Measurements from ENCODE around the gene ADAM15. TPM values are rescaled to one million over a fixed set of nuclear protein-coding genes. Genes with fewer than 3 reads are reported as not detected.

ADAM15 gene
- total and polyA plus RNA-seq, 2 of the 8 experiments (the other 6 are each of a cell fraction or from before 2014, with no cell fraction given): 32.9 to 37.6 TPM

DNA sequence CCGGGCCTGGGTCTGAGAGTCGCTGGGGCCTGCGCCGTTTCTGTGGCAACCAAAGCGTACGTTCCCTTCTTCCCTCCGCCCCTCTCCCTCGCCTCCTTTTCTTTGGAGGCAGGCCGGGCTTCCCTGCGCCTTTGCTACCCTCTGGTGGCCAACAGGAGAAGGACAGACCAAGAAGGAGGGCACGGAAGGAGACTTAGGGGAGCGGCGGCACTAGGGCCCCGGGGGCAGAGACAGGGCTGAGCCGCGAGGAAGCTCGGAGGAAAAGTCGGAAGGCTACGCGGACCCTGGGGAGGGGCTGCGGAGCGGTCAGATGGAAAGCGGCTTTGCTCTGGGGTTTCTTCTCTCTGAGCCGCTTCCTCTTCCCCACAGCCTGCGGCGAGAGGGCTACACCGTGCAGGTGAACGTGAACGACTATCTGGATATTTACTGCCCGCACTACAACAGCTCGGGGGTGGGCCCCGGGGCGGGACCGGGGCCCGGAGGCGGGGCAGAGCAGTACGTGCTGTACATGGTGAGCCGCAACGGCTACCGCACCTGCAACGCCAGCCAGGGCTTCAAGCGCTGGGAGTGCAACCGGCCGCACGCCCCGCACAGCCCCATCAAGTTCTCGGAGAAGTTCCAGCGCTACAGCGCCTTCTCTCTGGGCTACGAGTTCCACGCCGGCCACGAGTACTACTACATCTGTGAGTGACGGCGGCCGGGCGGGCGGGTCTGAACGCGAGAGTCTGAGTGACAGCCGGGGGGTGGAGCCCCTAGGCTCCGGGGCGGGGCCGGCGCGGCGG lies 33.8 kb downstream of the ADAM15 start:
- H3K18ac ChIP-seq (ENCODE audit: extremely low read depth, low read length): peak overlapping the region; percentile 97
- H2BK120ac ChIP-seq (replicated peaks; ENCODE audit: low read depth, low read length): peak overlapping the region; percentile 81
- no peak overlapping the region for H4K91ac ChIP-seq (replicated peaks; ENCODE audit: insufficient read length, low read length)
- H3K56ac ChIP-seq (replicated peaks; ENCODE audit: insufficient read length, low read depth, low read length): peak overlapping the region; percentile 50
- no peaks in the 10 kb centered on the region for H3K9me3 ChIP-seq (ENCODE audit: insufficient read depth in 2 of 2, low read depth in 1 of 2, low read length in 1 of 2)
- peaks cover 16% of the 10 kb centered on the region; the same call in 1 of the 2 replicates for H3K23me2 ChIP-seq (ENCODE audit: low read depth, low read length)
- no peak overlapping the region for H2BK20ac ChIP-seq (ENCODE audit: low read length)
- FAIRE-seq (no peak), DNase-seq (ENCODE audit: low read depth in 1 of 2, low spot score in 2 of 2) (peak; percentile 89 to 96)
- peak overlapping the region; percentile 92; the same call in 1 of the 2 replicates for H2BK15ac ChIP-seq (ENCODE audit: low read length)
- peak overlapping the region; percentile 59 to 81 (median 77) for H3K4me3 ChIP-seq (ENCODE audit: extremely low read depth in 1 of 4, insufficient read depth in 2 of 4, low read depth in 3 of 4, low read length in 4 of 4)
- CTCF ChIA-PET (ENCODE audit: partially characterized antibody): interaction anchor here (0.6 to 5.5 kb wide), 58 partner anchors 9 to 899 kb away, joined by 3 to 169 read pairs (median 4); partner anchors contain the start of genes ADAM15, EFNA1, EFNA4 and KRTCAP2
- H3K4ac ChIP-seq (replicated peaks; ENCODE audit: insufficient read length, low read depth, low read length): no peak overlapping the region
- peak overlapping the region; percentile 92 for H4K5ac ChIP-seq (ENCODE audit: insufficient read length, low read depth, low read length)
- peaks cover 0 to 12% of the 10 kb centered on the region in 2 experiments for H4K20me1 ChIP-seq (replicated peaks in 1 of 2; ENCODE audit: control insufficient read depth in 1 of 2, insufficient read depth in 2 of 2, low read length in 2 of 2)
- H3K27me3 ChIP-seq (replicated peaks in 1 of 4; ENCODE audit: control insufficient read depth in 3 of 4, extremely low read depth in 1 of 4, insufficient read depth in 3 of 4, low read length in 3 of 4): peaks cover 36 to 46% (median 40%) of the 10 kb centered on the region in 4 experiments
- H2BK5ac ChIP-seq (ENCODE audit: low read depth, low read length): peak overlapping the region; percentile 84
- H3K14ac ChIP-seq (ENCODE audit: insufficient read length): no peak overlapping the region
- peak overlapping the region in 2 of 4 experiments; percentile 9 to 10; a peak in 3 of 7 replicates for H3K9ac ChIP-seq (replicated peaks in 1 of 4; ENCODE audit: extremely low read depth in 1 of 4, low read depth in 3 of 4, low read length in 3 of 4)
- no peak overlapping the region for H2BK12ac ChIP-seq (ENCODE audit: low read depth, low read length)
- H2AK5ac ChIP-seq (ENCODE audit: low read depth, low read length): no peak overlapping the region
- peak overlapping the region; percentile 24 for H2AFZ ChIP-seq (ENCODE audit: low read length)
- no peak overlapping the region for H3K23ac ChIP-seq (ENCODE audit: insufficient read length)
- POLR2A ChIA-PET (ENCODE audit: partially characterized antibody): interaction anchor here (0.5 to 2.3 kb wide), 12 partner anchors 14 to 860 kb away, joined by 3 to 13 read pairs (median 4); partner anchors contain the start of genes EFNA4 and SLC50A1
- H3K4me2 ChIP-seq (ENCODE audit: insufficient read depth in 1 of 2, low read depth in 2 of 2, low read length in 2 of 2): peak overlapping the region; percentile 95 to 96
- peaks cover 0 to 45% (median 23%) of the 10 kb centered on the region in 4 experiments; a peak in 6 of 7 replicates for H3K4me1 ChIP-seq (replicated peaks in 1 of 4; ENCODE audit: control insufficient read depth in 3 of 4, insufficient read depth in 4 of 4, low read length in 3 of 4)
- H3K79me1 ChIP-seq (ENCODE audit: low read depth, low read length): no peaks in the 10 kb centered on the region
- H4K8ac ChIP-seq (ENCODE audit: extremely low read depth, insufficient read depth, low read length): peak overlapping the region; percentile 53
- H3K79me2 ChIP-seq (ENCODE audit: control insufficient read depth in 1 of 2, insufficient read depth in 2 of 2, low read length in 2 of 2): no peaks in the 10 kb centered on the region
- no peaks in the 10 kb centered on the region for H3K36me3 ChIP-seq (ENCODE audit: control insufficient read depth in 2 of 4, insufficient read depth in 4 of 4, low read length in 3 of 4)
- H3K27ac ChIP-seq (ENCODE audit: low read depth, low read length): no peak overlapping the region
- WGBS, 2 experiments (ENCODE audit: extremely low coverage in 1 of 2, insufficient coverage in 1 of 2, insufficient read length in 1 of 2, insufficient replicate concordance in 2 of 2, low coverage in 1 of 2, low lambda C conversion rate in 2 of 2, missing lambda C conversion rate in 1 of 2): 1% methylated on average over 55 of the region's 67 CpGs; no CpG with 5 or more reads in 1 of the 2 experiments
- TF ChIP-seq SIRT6 (IDR thresholded peaks at IDR 0.05; ENCODE audit: low read length) (no peak), SP1 (IDR thresholded peaks at IDR 0.05; ENCODE audit: low read depth, low read length) (peak; percentile 82), EP300 (IDR thresholded peaks at IDR 0.05; ENCODE audit: borderline replicate concordance in 1 of 2, low read depth in 2 of 2, low read length in 2 of 2) (peak in 1 of 2 experiments; percentile 76; a peak in 1 of 3 replicates), NRF1 (IDR thresholded peaks at IDR 0.05; ENCODE audit: low read depth, low read length) (no peak), NANOG (IDR thresholded peaks at IDR 0.05; ENCODE audit: insufficient read depth, low read depth, low read length, poor library complexity, severe bottlenecking) (peak; percentile 39), YY1 (IDR thresholded peaks at IDR 0.05; ENCODE audit: low read depth, low read length) (no peak), CHD2 (IDR thresholded peaks at IDR 0.05; ENCODE audit: low read length) (0 out of 2 replicates have a peak, but pooled peaks have one; percentile 40), POLR2AphosphoS5 (IDR thresholded peaks at IDR 0.05; ENCODE audit: low read depth, low read length) (no peak)
- TF ChIP-seq, protein P1, sequence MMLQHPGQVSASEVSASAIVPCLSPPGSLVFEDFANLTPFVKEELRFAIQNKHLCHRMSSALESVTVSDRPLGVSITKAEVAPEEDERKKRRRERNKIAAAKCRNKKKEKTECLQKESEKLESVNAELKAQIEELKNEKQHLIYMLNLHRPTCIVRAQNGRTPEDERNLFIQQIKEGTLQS (IDR thresholded peaks at IDR 0.05; ENCODE audit: insufficient read depth, low read depth, low read length): 0 out of 2 replicates have a peak, but pooled peaks have one; percentile 22

All from H1 (cell line).